A549 (cell line): ENCODE measurements around the gene GAS6.

ENCODE experiments used
- POLR2A ChIP-seq: IDR thresholded peaks from 2 replicates; pipeline ENCODE4 v1.6.1; 2012; ENCODE audit warnings: mild to moderate bottlenecking, low read length
- RFX5 ChIP-seq: fragments of 450-650 bp; IDR thresholded peaks from 2 replicates; pipeline ENCODE4 v1.7.1; 2014; ENCODE audit warnings: antibody characterized with exemption, mild to moderate bottlenecking, moderate library complexity
- TFCP2L1 ChIP-seq: fragments of 250-450 bp; sonication (Bioruptor Pico); IDR thresholded peaks from 2 replicates; pipeline ENCODE4 v1.5.0; 2021; ENCODE audit warnings: mild to moderate bottlenecking
- TF ChIP-seq, protein P1 (sequence below): fragments of >200 bp; sonication (Bioruptor Twin); formaldehyde crosslinking; IDR thresholded peaks from 3 replicates; pipeline ENCODE4 v1.5.1; 2016
- TF ChIP-seq, protein P2 (sequence below): IDR thresholded peaks from 2 replicates; pipeline ENCODE4 v1.6.1; 2012

DNA sequence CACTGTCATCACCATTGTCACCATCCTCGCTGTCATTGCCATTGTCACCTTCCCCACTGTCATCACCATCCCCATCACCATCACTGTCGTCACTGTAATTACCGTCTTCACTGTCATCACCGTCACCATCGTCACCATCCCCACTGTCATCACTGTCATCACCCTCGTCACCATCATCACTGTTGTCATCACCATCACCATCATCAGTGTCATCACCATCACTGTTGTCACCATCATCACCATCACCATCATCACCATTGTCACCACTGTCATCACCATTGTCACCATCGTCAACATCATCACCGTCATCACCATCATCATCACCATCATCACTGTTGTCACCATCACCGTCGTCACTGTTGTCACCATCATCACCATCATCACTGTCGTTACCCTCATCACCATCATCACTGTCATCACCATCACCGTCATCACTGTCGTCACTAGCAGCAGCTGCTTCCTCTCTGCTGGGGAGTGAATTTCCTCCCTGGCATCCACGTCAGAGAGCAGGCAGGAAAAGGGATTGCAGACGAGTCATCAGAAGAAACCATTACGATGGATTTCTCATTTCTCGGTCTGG is 77.5 kb downstream of the GAS6 start:
- TF ChIP-seq, protein P1, sequence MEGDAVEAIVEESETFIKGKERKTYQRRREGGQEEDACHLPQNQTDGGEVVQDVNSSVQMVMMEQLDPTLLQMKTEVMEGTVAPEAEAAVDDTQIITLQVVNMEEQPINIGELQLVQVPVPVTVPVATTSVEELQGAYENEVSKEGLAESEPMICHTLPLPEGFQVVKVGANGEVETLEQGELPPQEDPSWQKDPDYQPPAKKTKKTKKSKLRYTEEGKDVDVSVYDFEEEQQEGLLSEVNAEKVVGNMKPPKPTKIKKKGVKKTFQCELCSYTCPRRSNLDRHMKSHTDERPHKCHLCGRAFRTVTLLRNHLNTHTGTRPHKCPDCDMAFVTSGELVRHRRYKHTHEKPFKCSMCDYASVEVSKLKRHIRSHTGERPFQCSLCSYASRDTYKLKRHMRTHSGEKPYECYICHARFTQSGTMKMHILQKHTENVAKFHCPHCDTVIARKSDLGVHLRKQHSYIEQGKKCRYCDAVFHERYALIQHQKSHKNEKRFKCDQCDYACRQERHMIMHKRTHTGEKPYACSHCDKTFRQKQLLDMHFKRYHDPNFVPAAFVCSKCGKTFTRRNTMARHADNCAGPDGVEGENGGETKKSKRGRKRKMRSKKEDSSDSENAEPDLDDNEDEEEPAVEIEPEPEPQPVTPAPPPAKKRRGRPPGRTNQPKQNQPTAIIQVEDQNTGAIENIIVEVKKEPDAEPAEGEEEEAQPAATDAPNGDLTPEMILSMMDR, result no peak
- TF ChIP-seq POLR2A (no peak), RFX5 (no peak), TFCP2L1 (CRISPR knock-in tag) (no peak)
- TF ChIP-seq, protein P2, sequence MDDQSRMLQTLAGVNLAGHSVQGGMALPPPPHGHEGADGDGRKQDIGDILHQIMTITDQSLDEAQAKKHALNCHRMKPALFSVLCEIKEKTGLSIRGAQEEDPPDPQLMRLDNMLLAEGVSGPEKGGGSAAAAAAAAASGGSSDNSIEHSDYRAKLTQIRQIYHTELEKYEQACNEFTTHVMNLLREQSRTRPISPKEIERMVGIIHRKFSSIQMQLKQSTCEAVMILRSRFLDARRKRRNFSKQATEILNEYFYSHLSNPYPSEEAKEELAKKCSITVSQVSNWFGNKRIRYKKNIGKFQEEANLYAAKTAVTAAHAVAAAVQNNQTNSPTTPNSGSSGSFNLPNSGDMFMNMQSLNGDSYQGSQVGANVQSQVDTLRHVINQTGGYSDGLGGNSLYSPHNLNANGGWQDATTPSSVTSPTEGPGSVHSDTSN, result no peak
